Measurements from ENCODE around the gene DYNC1I2.

Gene DYNC1I2

GRCh38 chr2:171687287-171688128 is at the start of gene DYNC1I2:
DYNC1I2 (plus strand) TSS chr2:171687469; CDS start chr2:171690156, 2,687 bp downstream.
- DNase-seq: peak; percentile 83

GRCh38 chr2:171651667-171652415 is 35.4 kb upstream of the DYNC1I2 start:
- no peak for DNase-seq

GRCh38 chr2:171652416-171652785 is 34.9 kb upstream of the DYNC1I2 start:
- peak; percentile 13 for DNase-seq

GRCh38 chr2:171655586-171655985 is 31.7 kb upstream of the DYNC1I2 start:
- no peak for DNase-seq

GRCh38 chr2:171667041-171667440 is 20.2 kb upstream of the DYNC1I2 start:
- no peak for DNase-seq

- no peak for DNase-seq
These were observed 19.1 kb upstream of the DYNC1I2 start for GRCh38 chr2:171668183-171668582.

GRCh38 chr2:171669121-171669520 is 18.1 kb upstream of the DYNC1I2 start:
- DNase-seq: no peak

- no peak for DNase-seq
These were observed 16.6 kb upstream of the DYNC1I2 start for GRCh38 chr2:171670655-171671054.

- no peak for DNase-seq
These were observed 15.4 kb upstream of the DYNC1I2 start for GRCh38 chr2:171671867-171672266.

- no peak for DNase-seq
These were observed 13.4 kb upstream of the DYNC1I2 start for GRCh38 chr2:171673905-171674304.

GRCh38 chr2:171675810-171676345 is 11.4 kb upstream of the DYNC1I2 start:
- no peak for DNase-seq

- DNase-seq: no peak
These were observed 8.7 kb upstream of the DYNC1I2 start for GRCh38 chr2:171678619-171679018.

GRCh38 chr2:171688129-171688465 is 828 bp downstream of the DYNC1I2 start:
- DNase-seq: no peak

- DNase-seq: no peak
These were observed 5.1 kb downstream of the DYNC1I2 start for GRCh38 chr2:171692331-171692730.

- DNase-seq: no peak
These were observed 15.7 kb downstream of the DYNC1I2 start for GRCh38 chr2:171702781-171703556.

- DNase-seq: no peak
These were observed 16.5 kb downstream of the DYNC1I2 start for GRCh38 chr2:171703574-171704347.

GRCh38 chr2:171706152-171706803 is 19.0 kb downstream of the DYNC1I2 start:
- no peak for DNase-seq

GRCh38 chr2:171707752-171708151 is 20.5 kb downstream of the DYNC1I2 start:
- DNase-seq: no peak

GRCh38 chr2:171709011-171709685 is 21.9 kb downstream of the DYNC1I2 start:
- DNase-seq: no peak

GRCh38 chr2:171711351-171711750 is 24.1 kb downstream of the DYNC1I2 start:
- DNase-seq: no peak

GRCh38 chr2:171712051-171712450 is 24.8 kb downstream of the DYNC1I2 start:
- no peak for DNase-seq
